22Rv1 (cell line): Measurements from ENCODE around the gene PTPRE.

Experiments used
- CTCF ChIP-seq: fragments of 450-650 bp; IDR thresholded peaks from 2 replicates; pipeline ENCODE4 v1.5.1; 2017; ENCODE audit warnings: mild to moderate bottlenecking
- ZFX ChIP-seq: fragments of 450-650 bp; IDR thresholded peaks from 2 replicates; pipeline ENCODE4 v1.6.1; 2017; ENCODE audit warnings: antibody characterized with exemption, borderline replicate concordance

GRCh38 chr10:128061306-128062300, 154.7 kb downstream of the PTPRE start:
- no peak for TF ChIP-seq CTCF
- TF ChIP-seq ZFX: no peak
